HS-27A (cell line): ENCODE data around the gene SLC35F6.
A peak's percentile ranks its signal among the peaks of the same experiment; 100 is the strongest.
"Not testable (repeated sequence)": the region's sequence is repeated elsewhere in the genome, so short reads cannot be mapped to it uniquely, and the experiment has no call there.

ENCODE experiments used
- DNase-seq: peaks from one replicate; pipeline ENCODE4 v3.0.0-alpha.2; 2012; ENCODE audit warnings: low read depth, missing footprints

Gene SLC35F6

DNA sequence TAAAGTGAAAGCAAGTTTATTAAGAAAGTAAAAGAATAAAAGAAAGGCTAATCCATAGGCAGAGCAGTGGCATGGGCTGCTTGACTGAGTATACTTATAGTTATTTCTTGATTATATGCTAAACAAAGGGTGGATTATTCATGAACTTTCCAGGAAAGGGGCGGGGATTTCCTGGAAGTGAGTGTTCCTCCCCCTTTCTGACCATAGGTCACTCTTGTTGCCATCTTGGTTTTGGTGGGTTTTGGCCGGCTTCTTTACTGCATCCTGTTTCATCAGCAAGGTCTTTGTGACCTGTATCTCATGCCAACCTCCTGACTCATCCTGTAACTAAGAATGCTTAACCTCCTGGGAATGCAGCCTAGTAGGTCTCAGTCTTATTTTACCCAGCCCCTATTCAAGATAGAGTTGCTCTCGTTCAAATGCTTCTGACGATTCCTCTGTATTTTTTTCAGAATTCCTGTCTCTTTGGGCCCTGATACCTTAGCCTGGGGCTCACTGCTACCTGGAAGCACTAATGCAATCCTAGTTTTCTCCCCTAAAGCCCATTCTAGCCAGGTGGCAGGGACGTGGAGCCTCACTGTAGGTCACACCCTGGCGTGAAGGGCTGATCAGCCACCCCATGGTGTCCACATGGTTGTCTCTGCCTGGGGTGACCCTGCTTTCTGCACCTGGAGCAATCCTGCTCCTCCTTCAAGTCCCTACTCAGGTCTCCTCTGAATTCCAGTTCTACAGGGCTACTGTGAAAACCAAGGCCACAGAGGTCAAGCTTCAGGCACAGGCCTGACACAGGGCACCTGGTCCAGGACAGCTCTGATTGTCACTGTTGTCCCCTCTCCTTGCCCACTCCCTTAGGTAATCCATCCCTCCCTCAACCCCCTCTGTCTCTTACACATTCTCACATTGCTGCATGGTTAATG, 6.0 kb upstream of the SLC35F6 start:
- DNase-seq, result peak; percentile 89

GRCh38 chr2:26758790-26759321, 5.2 kb upstream of the SLC35F6 start:
- DNase-seq, result no peak

DNA sequence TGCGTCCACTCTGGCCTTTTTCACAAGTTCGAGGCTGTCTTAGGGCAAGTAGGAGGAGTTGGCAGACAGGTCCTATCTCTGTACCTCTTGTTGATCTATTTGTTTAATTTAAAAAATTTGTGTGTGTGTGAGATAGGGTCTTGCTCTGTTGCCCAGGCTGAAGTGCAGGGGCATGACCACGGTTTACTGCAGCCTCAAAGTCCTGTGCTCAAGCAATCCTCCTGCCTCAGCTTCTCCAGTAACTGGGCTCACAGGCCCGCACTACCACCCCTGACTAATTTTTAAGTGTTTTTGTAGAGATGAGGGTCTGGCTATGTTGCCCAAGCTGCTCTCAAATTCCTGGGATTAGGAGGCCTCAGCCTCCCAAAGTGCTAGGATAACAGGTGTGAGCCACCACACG, 4.2 kb upstream of the SLC35F6 start:
- no peak for DNase-seq

- DNase-seq, result not testable (repeated sequence)
Measured at GRCh38 chr2:26760991-26761390, 3.1 kb upstream of the SLC35F6 start.

GRCh38 chr2:26763019-26763418, 1.1 kb upstream of the SLC35F6 start:
- DNase-seq, result no peak

DNA sequence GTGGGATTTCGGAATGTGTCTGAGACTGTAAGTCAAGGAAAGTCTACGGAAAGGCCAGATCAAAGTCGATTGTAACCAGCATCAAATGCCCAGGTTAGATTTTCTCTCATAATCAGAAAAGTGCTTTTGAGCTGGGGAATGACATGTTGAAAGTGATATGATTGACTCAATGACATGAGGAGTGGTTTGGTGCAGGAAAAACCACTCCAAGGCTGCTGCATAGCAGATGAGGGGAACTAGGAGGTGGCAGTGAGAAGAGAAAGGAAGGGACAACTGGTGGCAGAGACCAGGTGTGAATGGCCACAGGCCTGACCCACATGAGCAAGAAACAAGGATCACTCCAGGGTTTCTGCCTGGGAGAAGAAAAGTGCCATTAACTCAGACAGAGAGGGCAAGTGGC, 822 bp downstream of the SLC35F6 start:
- DNase-seq, result no peak

- DNase-seq, result no peak
Measured at GRCh38 chr2:26765475-26766200, 1.6 kb downstream of the SLC35F6 start.

- DNase-seq, result no peak
Measured at GRCh38 chr2:26767129-26767528, 3.0 kb downstream of the SLC35F6 start.

DNA sequence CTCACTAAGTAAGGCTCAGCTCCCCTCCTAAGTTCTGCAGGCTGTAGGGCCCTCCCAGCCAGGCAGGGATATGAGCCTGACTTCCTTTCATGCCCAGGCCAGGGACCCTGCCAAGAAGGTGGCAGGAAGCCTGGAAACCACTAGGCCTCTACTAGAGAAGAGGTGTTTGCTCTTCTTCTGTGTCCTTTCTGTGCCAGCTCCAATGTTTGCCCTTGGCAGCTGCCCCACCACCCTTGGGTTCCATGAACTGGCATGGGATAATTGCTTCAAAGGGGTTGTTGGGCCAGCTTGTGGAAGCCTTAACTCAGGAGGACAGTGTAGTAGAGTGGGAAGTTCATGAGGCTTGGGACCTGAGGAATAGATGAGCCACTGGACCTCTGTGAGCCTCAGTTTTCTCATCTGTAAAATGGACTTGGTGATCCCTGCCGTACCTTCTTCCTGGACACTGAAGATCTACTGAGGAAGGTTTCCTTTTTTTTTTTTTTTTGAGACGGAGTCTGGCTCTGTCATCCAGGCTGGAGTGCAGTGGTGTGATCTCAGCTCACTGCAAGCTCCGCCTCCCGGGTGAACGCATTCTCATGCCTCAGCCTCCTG, 3.9 kb downstream of the SLC35F6 start:
- DNase-seq, result no peak

DNA sequence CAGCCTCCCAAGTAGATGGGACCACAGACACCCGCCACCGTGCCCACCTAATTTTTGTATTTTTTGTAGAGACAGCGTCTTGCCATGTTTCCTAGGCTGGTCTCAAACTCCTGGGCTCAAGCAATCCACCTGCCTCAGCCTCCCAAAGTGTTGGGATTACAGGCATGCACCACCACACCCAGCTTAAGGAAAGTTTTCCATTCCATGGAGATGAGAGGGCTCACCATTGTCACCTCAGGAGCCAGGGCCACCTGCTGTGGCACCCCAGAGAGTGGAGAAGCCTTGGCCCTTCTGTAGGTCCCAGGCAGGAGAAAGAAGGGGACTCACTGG, 4.6 kb downstream of the SLC35F6 start:
- DNase-seq, result no peak

- no peak for DNase-seq
Measured at GRCh38 chr2:26769089-26769761, 5.1 kb downstream of the SLC35F6 start.

DNA sequence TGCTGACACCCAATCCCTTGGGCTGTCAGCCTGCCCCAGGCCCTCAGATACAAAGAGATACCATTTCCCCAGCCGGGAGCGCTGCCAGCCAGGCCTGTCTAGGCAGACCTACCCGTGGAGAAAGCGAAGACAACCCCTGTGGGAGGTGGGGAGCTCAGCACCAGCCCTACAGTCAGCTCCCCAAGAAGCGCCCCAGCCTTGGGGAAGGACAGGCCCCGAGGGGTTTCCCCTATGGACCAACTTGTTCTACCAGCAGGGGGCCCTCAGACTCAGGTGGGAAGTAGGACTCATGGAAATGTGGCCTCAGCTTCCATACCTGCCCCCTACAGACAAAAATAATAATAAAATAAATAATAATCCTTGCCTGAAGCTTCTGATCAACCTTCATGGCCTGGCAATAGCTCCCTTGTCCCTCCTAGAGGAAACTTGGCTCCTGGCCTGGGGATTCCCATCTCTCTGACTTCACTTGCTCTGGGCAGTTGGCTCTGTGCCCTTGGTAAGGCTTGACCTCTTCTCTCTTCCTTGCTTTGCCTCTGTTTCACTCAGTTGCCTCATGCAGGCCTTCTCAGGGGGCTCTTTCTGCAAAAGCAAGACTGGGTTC, 7.0 kb downstream of the SLC35F6 start:
- DNase-seq, result no peak

GRCh38 chr2:26772064-26773001, 8.2 kb downstream of the SLC35F6 start:
- DNase-seq, result no peak

- no peak for DNase-seq
Measured at GRCh38 chr2:26776195-26776800, 12.2 kb downstream of the SLC35F6 start.

DNA sequence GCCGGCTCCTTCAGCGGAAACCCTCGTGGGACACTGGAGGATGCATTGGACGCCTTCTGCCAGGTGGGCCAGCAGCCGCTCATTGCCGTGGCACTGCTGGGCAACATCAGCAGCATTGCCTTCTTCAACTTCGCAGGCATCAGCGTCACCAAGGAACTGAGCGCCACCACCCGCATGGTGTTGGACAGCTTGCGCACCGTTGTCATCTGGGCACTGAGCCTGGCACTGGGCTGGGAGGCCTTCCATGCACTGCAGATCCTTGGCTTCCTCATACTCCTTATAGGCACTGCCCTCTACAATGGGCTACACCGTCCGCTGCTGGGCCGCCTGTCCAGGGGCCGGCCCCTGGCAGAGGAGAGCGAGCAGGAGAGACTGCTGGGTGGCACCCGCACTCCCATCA, 14.0 kb downstream of the SLC35F6 start:
- DNase-seq, result no peak

- DNase-seq, result no peak
Measured at GRCh38 chr2:26778507-26778906, 14.4 kb downstream of the SLC35F6 start.

GRCh38 chr2:26780203-26780760, 16.2 kb downstream of the SLC35F6 start:
- DNase-seq, result no peak

- DNase-seq, result no peak
Measured at GRCh38 chr2:26782876-26783704, 19.0 kb downstream of the SLC35F6 start.
